HG03354 (cell line): ENCODE measurements around the gene CCDC116.
"Not testable (repeated sequence)": the region's sequence is repeated elsewhere in the genome, so short reads cannot be mapped to it uniquely, and the experiment has no call there.

Experiments used
- ATAC-seq: cut with Tn5 transposase; IDR thresholded peaks from one replicate; pipeline ENCODE4 v1.9.1; 2021; ENCODE audit warnings: mild to moderate bottlenecking; ENCODE audit not compliant: unreplicated experiment, poor library complexity, severe bottlenecking

Gene CCDC116

DNA sequence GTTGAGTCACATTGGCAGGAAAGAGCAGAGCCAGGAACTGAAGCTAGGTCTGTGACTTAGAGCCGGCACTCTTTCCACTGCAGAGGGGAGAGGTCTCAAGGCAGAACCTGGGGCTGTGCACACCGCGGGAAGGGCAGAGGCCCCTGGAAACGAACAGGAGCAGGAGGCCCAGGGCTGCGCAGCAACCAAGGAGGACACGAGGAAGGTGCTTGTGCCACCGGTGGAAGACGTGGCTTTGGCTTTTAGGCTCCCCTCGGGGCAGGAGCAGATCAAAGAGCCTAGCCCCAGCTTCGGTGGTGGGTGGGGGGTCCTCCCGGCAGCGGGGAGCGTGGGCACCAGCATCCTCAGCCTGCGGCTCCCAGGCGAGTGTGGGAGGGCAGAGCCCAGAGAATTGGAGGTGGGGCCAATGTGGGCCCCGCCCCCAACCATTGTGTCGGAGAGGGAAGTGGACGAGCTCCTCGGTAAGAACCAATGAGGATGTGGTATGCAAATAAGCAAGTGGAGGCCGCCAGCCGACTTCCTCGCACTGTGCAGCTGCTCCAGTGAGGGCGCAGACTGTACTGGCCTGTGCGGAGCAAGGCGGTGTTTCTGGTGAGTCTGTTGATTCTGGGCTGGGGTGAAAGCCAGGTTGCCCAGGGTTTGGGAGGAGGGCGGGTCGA is at the start of gene CCDC116:
Gene CCDC116, plus strand, starts transcription at position 524 of the 659 bp plus-strand sequence. CDS start 422 bp downstream, outside the sequence.
- ATAC-seq, result no peak

DNA sequence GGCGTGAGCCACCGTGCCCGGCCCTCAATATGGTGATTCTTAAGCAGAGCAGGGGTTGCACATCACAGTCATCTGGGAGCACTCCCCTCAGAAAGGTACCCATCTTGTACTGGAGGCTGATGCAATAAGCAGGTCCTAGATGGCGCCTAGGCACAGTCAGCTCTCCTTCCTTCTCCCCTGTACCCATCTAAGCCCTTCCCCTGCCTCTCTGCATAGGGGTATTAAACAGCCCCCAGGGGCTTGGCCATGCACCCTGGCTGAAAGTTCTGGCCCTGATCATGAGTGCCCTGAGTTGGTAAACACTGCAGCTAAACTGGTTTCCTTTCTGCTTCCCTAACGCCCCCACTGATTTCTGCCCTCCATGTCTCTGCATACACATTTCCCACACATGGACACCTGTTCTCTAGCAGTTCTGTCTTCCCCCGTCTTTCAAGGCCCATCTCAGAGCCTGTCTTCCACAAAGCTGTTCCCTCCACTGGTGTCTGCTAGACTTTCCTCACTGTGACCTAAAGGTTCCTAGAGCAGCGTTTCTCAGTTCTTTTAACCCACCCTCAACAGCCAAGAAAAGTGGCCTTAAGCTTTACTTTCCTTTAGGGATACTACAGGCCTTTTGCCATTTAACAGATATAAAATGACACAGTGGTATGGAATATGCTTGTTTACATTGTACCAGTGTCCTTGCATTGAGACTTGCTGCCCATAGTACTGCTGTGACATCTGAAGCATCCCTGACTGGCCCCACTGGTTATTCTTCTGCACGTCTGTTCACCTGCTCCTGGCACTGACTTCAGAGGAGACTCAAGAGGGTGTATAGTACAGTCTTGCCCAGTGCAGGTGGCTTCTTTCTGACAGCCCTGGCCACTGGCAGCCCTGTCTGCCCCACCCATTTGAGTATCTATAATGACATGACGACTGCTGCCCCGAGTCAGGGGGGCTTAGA is 49.5 kb upstream of the CCDC116 start:
- no peak for ATAC-seq

DNA sequence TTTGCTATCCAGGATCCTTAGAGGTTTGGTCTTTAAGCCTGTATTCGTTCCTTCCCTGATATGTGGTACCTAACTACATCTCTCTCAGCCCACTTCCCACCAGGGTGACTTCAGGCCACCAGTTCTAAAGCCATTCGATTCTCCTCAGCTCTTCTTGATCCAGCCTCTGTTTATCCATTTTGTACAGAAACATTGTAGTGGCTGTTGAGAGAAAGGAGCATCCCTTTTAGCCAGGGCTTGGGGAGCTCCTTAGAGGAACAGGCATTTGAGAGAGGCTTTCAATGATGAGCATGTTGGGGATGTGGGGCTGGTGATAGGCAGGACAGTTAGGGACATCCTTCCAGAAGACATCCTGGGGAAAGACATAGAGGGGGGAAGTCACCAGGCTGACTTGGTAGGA is 47.2 kb upstream of the CCDC116 start:
- ATAC-seq, result no peak

GRCh38 chr22:21587803-21588611 is 44.6 kb upstream of the CCDC116 start:
- ATAC-seq, result peak; percentile 81

DNA sequence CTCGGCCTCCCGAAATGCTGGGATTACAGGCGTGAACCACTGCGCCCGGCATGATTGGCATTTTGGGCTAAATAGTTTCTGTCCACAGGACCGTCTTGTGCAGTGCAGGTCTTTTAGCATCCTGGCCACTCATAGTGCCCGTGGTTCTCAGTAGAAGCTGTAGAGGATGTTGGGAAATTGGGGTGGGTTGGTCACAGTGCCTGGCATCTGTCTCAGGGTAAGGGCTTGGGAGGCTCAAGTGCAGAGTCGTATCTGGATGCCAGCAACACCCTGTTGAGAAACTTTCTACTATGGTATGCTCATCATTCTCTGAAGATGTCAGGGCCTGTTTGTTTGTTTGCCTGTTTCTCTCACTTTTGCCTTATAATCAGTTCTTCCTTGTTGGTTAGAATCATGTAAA is 43.2 kb upstream of the CCDC116 start:
- ATAC-seq, result no peak

- ATAC-seq, result no peak
Observed at GRCh38 chr22:21590809-21591641, 41.5 kb upstream of the CCDC116 start.

GRCh38 chr22:21591695-21592094 is 40.9 kb upstream of the CCDC116 start:
- no peak for ATAC-seq

GRCh38 chr22:21592422-21592821 is 40.1 kb upstream of the CCDC116 start:
- ATAC-seq, result no peak

DNA sequence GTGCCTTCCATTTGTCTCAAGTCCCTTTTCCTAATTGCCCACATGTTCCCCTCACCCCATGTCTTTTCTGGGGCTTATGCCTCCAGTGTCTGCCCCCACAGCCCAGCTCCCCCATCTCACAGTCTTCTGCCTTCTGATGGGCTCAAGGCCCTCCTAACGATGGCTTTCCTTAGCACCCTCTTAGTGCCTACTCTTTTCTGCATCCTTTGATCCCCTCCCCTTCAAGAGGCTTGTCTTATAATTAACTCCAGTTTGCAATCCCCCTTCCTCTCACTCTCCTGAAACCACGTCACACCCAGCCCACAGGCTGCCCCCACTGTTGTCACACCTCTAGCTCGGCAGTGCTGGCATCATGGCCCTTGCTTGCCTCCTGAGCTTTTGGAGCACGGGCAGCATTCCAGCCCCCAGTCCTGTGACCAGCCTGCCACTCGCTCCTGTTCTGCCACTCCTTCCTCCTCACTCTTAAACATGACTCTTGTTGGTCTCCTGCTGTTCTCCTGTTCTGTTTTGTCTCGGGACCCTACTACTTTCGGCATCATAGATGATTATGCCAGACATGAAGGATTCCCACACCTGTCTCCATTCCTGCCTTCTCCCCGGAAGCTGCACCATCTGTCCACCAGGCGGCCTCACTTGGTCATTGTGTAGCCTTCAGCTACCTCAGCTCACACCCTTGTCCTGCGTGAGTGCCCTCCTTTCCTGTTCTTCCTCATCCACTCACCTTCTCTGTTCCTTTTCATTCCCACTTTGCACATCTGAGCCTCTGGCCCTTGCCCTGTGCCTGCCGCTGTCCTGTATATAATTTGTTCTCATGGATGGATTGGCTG is 38.9 kb upstream of the CCDC116 start:
- ATAC-seq, result no peak

- no peak for ATAC-seq
Observed at GRCh38 chr22:21594865-21595452, 37.6 kb upstream of the CCDC116 start.

DNA sequence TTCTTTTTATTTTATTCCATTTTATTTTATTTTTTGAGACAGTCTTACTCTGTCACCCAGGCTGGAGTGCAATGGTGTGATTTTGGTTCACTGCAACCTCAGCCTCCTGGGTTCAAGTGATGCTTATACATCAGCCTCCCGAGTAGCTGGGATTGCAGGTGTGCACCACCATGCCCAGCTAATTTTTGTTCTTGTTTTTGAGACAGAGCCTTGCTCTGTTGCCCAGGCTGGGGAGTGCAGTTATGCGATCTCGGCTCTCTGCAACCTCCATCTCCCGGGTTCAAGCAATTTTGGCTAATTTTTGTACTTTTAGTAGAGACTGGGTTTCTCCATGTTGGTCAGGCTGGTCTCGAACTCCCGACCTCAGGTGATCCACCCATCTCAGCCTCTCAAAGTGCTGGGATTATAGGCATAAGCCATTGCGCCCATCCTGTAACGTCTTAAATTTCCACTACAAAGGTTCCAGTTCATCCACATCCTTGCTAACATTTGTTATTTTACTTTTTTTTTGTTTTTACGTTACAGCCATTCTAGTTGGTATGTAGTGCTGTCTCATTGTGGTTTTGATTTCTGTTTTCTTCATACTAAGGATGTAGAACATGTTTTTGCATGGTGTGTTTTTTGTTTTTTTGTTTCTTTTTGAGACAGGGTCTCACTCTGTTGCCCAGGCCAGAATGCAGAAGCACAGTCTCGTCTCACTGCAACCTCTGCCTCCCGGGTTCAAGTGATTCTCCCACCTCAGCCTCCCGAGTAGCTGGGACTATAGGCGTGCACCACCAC is 36.0 kb upstream of the CCDC116 start:
- not testable (repeated sequence) for ATAC-seq

GRCh38 chr22:21598302-21598701 is 34.3 kb upstream of the CCDC116 start:
- ATAC-seq, result no peak

DNA sequence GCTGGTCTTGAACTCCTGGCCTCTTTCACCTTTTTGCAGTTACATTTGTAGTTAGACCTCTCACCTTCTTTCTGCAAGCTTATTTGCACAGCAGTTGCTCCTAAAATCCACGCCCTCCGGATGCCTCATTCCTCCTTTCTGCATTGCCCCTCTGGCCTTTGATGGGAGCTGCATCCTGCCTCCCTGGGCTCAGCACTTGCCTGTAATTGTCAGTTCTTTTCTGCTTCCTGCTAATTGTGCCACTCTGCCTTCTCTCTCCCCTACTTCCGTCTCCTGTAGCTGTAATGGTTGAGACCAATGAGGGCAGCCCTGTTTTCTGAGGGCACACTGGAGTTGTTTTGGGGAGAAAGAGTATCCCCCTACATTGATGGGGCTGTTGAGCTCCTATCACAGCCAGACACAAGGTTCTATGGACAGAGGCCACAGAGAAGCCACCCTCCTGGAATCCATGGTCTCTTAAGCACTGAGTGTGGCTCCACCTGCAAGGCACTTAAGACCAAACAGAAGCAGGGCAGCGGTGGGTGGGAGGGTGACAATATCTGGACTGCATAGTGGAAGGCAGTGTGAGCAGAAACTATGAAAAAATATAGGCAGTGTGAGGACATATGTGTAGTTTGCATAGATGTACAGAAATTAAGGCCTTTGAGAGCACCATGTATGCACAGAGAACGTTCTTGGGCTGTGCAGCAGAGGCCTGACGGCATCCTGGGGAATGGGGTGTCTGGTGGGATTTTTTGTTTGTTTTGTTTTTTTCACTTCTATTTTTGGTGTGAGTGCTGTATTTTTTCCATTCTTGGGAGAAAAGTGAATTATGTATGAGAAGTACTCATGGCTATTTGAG is 33.3 kb upstream of the CCDC116 start:
- no peak for ATAC-seq

GRCh38 chr22:21602579-21602978 is 30.0 kb upstream of the CCDC116 start:
- no peak for ATAC-seq

- ATAC-seq, result no peak
Observed at GRCh38 chr22:21603973-21604372, 28.6 kb upstream of the CCDC116 start.

DNA sequence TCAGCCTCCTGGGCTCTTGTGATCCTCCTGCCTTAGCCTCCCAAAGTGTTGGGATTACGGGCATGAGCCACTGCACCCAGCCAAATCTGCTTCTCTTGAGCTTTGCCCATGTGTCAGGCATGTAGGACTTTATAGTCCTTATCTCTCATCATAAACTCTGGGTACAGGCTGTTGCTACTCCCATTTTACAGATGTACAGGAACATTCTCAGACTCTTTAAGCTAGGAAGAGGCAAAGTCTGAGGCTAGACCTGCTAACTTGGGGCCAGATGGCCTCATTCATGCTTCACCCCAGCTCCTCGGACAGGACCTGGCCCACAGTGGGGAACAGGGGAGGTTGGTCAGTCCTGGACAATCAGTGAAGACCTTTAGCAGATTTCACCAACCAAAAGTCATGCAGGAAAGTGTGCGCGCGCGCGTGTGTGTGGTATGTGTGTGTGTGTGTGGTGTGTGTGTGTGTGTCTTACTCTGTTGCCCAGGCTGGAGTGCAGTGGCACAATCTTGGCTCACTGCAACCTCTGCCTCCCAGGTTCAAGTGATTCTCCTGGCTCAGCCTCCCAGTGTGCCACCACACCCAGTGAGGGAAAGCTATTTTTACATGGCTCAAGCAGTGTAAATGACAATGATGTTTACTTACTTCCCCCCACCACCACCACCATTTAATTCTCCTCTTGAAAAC is 26.5 kb upstream of the CCDC116 start:
- ATAC-seq, result no peak
